ENCODE measurements around the gene SMAD2.

DNA sequence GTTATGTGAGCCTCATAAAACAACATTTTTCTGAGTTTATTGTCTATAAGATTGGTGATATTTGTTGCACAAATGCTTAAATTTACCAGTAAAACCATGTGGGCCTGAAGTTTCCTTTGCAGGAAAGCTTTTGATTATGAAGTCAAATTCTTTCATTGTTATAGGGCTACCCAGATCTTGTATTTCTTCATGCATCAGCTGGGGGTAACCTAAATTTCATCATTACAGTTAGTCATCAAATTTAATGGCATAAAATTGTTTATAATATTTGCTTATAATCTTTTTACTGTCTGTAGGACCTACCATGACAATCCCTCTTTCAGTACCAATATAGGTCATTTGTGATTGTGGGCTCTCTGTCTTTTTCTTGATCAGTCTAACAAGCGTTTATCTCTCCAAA lies 47.8 kb downstream of the SMAD2 start:
- TF ChIP-seq, protein P1, sequence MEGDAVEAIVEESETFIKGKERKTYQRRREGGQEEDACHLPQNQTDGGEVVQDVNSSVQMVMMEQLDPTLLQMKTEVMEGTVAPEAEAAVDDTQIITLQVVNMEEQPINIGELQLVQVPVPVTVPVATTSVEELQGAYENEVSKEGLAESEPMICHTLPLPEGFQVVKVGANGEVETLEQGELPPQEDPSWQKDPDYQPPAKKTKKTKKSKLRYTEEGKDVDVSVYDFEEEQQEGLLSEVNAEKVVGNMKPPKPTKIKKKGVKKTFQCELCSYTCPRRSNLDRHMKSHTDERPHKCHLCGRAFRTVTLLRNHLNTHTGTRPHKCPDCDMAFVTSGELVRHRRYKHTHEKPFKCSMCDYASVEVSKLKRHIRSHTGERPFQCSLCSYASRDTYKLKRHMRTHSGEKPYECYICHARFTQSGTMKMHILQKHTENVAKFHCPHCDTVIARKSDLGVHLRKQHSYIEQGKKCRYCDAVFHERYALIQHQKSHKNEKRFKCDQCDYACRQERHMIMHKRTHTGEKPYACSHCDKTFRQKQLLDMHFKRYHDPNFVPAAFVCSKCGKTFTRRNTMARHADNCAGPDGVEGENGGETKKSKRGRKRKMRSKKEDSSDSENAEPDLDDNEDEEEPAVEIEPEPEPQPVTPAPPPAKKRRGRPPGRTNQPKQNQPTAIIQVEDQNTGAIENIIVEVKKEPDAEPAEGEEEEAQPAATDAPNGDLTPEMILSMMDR (IDR thresholded peaks at IDR 0.05), result no peak
- no peak for TF ChIP-seq POLR2A (IDR thresholded peaks at IDR 0.05)

Measured in thyroid gland (tissue), 4 donors.